ENCODE data around the gene MAPKAP1.

MAPKAP1 gene

DNA sequence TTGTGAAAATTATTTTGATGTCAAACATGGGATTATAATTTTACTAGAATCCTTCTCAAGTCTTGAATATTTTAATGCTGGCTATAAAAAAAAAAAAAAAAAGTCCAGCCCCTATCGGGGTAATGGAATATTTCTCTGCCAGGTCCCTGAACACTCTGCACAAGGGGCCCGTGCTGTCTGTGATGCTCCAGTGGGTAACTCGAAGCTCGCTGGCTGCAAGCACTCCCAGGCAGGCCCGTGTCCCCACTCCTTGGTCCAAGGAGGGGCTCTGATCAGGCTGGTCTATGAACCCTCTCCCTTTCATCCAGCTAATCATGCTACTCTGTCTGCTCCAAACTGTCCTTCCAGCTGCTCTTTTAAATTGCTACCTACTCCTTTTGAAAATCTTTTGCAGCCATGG lies 264.6 kb downstream of the MAPKAP1 start:
- Histone ChIP-seq H3K4me3 (ENCODE audit: low read depth, low read length) (no peak overlapping the region), H3K27ac (ENCODE audit: low read depth, low read length) (no peak overlapping the region), H3K36me3 (ENCODE audit: insufficient read depth, low read length) (no peaks in the 10 kb centered on the region), H3K27me3 (ENCODE audit: insufficient read depth, low read length) (no peaks in the 10 kb centered on the region), H2AFZ (ENCODE audit: low read length, unreplicated experiment) (no peak overlapping the region), H3K4me1 (ENCODE audit: control insufficient read depth, insufficient read depth, low read length, unreplicated experiment) (no peaks in the 10 kb centered on the region), H3K79me2 (ENCODE audit: control insufficient read depth, insufficient read depth, low read length, unreplicated experiment) (no peaks in the 10 kb centered on the region)

- Histone ChIP-seq H3K27me3 (ENCODE audit: insufficient read depth, low read length) (no peaks in the 10 kb centered on the region), H2AFZ (ENCODE audit: low read length, unreplicated experiment) (no peak overlapping the region), H3K4me3 (ENCODE audit: low read depth, low read length) (no peak overlapping the region), H3K79me2 (ENCODE audit: control insufficient read depth, insufficient read depth, low read length, unreplicated experiment) (no peaks in the 10 kb centered on the region), H3K4me1 (ENCODE audit: control insufficient read depth, insufficient read depth, low read length, unreplicated experiment) (no peaks in the 10 kb centered on the region), H3K27ac (ENCODE audit: low read depth, low read length) (no peak overlapping the region), H3K36me3 (ENCODE audit: insufficient read depth, low read length) (no peaks in the 10 kb centered on the region)
Measured at GRCh38 chr9:125440411-125440810, 266.6 kb downstream of the MAPKAP1 start.

DNA sequence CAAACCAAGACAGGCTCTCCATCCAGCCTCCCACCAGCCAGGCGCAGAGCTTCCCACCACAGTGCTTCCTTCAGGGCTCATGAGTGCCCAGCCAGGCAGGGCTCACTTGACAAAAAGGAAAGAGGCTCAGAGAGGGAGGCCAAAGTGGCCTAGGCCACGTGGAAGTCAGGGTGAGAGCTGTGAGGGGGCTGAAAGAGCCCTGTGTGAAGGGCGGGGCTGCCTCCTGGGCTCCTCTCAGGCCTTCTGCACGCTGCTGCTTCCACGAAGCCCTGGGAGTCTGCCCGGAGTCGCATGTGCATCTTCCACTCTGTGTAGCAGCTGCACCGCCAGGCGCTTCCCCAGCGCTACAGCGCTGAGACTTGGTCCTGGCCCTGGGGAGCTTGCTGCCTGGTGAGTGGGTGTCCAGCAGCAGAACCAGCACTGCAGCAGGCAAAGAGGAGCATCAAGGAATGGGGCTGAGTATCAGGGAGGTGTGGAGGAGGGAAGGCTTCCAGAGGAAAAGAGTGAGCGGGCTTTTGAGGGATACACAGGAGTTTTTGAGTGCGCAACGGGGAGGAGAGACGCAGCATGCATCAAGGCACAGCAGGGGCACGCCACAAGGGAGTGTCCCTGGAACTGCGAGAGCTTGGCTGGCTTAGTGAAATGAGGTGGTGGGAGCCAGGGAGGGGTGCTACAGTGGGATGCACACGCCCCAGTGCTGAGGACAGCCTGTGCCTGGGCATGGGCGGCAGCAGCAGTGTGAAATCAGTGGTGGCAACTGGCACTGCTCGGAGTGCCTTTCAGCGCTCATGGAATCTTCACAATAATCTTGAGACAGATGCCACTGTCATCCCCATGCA lies 267.4 kb downstream of the MAPKAP1 start:
- Histone ChIP-seq H3K27ac (ENCODE audit: low read depth, low read length) (no peak overlapping the region), H3K27me3 (ENCODE audit: insufficient read depth, low read length) (no peaks in the 10 kb centered on the region), H3K4me3 (ENCODE audit: low read depth, low read length) (no peak overlapping the region), H3K4me1 (ENCODE audit: control insufficient read depth, insufficient read depth, low read length, unreplicated experiment) (no peaks in the 10 kb centered on the region), H2AFZ (ENCODE audit: low read length, unreplicated experiment) (no peak overlapping the region), H3K79me2 (ENCODE audit: control insufficient read depth, insufficient read depth, low read length, unreplicated experiment) (no peaks in the 10 kb centered on the region), H3K36me3 (ENCODE audit: insufficient read depth, low read length) (no peaks in the 10 kb centered on the region)

GRCh38 chr9:125438506-125439433 lies 268.2 kb downstream of the MAPKAP1 start:
- no peaks in the 10 kb centered on the region for H3K36me3 ChIP-seq (ENCODE audit: insufficient read depth, low read length)
- H3K27ac ChIP-seq (ENCODE audit: low read depth, low read length), result no peak overlapping the region
- no peak overlapping the region for H2AFZ ChIP-seq (ENCODE audit: low read length, unreplicated experiment)
- no peak overlapping the region for H3K4me3 ChIP-seq (ENCODE audit: low read depth, low read length)
- no peaks in the 10 kb centered on the region for H3K4me1 ChIP-seq (ENCODE audit: control insufficient read depth, insufficient read depth, low read length, unreplicated experiment)
- no peaks in the 10 kb centered on the region for H3K79me2 ChIP-seq (ENCODE audit: control insufficient read depth, insufficient read depth, low read length, unreplicated experiment)
- no peaks in the 10 kb centered on the region for H3K27me3 ChIP-seq (ENCODE audit: insufficient read depth, low read length)

DNA sequence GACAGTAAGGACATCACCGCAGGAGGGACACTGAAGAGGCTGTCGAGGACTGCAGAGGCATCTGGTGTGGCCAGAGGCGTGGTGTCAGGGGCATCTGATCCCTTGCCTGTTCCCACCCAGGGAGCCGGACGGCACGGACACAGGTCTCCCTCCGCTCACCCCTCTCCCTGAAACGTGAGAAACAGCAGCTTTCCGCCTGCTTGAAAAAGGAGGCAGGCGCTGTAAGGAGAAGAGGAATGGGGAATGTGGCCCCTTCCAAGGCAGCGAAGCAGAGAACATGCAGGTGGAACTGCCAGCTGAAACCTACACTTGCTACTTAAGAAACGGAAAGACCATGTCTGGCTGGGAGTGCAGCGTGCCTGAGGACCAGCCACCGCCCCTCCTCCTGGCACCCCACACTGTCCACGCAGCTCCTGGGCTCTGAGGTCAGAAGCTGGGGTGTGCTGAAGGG lies 269.2 kb downstream of the MAPKAP1 start:
- Histone ChIP-seq H3K79me2 (ENCODE audit: control insufficient read depth, insufficient read depth, low read length, unreplicated experiment) (no peaks in the 10 kb centered on the region), H3K4me1 (ENCODE audit: control insufficient read depth, insufficient read depth, low read length, unreplicated experiment) (no peaks in the 10 kb centered on the region), H3K27ac (ENCODE audit: low read depth, low read length) (no peak overlapping the region), H3K27me3 (ENCODE audit: insufficient read depth, low read length) (no peaks in the 10 kb centered on the region), H3K36me3 (ENCODE audit: insufficient read depth, low read length) (no peaks in the 10 kb centered on the region), H3K4me3 (ENCODE audit: low read depth, low read length) (no peak overlapping the region), H2AFZ (ENCODE audit: low read length, unreplicated experiment) (no peak overlapping the region)

DNA sequence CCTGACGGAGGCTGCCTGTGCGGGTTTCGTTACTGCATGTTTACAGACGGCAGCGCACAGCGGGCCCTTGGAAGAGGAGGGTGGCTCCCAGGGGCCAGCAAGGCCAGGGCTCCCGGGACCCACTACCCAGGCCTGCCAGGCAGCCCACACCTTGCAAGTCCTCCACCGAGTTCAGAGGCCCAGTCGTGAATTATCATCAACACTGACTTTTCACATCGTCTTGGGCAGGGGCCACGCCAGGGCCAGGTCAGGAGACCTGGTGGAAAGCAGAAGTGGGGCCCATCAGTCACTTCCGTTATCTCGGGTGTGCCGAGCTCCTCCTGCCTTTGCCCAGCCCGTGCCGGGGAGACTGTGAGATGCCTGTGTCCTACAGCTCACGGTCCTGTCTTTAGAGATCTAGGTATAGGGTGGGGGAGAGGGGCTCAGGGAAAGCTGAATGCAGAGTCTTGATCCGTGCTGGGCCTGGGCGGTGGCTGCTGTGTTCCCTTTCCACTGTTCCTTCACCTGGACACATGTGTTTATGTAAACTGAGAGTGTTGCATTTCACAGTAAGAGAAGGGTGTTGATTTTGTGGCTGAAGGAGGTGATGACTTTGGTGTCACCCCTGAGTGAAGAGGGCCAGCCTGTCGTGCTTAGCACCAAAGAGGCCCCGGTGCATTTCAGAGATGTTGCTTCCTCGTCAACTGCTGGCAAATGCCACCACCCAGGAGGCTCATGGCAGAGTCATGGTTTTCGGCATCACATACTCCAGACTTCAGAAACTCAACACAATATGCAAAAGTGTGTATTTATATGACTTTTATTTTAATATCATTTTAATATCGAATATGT lies 270.2 kb downstream of the MAPKAP1 start:
- H3K36me3 ChIP-seq (ENCODE audit: insufficient read depth, low read length), result no peaks in the 10 kb centered on the region

GRCh38 chr9:125435776-125436612 lies 271.0 kb downstream of the MAPKAP1 start:
- Histone ChIP-seq H3K4me3 (ENCODE audit: low read depth, low read length) (no peak overlapping the region), H3K36me3 (ENCODE audit: insufficient read depth, low read length) (no peaks in the 10 kb centered on the region), H3K27ac (ENCODE audit: low read depth, low read length) (no peak overlapping the region), H3K27me3 (ENCODE audit: insufficient read depth, low read length) (no peaks in the 10 kb centered on the region), H3K4me1 (ENCODE audit: control insufficient read depth, insufficient read depth, low read length, unreplicated experiment) (no peaks in the 10 kb centered on the region), H3K79me2 (ENCODE audit: control insufficient read depth, insufficient read depth, low read length, unreplicated experiment) (no peaks in the 10 kb centered on the region), H2AFZ (ENCODE audit: low read length, unreplicated experiment) (no peak overlapping the region)

More for the DNA sequence above, 270.2 kb downstream of the MAPKAP1 start:
- Histone ChIP-seq H3K27ac (ENCODE audit: low read depth, low read length) (no peak overlapping the region), H3K4me3 (ENCODE audit: low read depth, low read length) (no peak overlapping the region), H2AFZ (ENCODE audit: low read length, unreplicated experiment) (no peak overlapping the region), H3K4me1 (ENCODE audit: control insufficient read depth, insufficient read depth, low read length, unreplicated experiment) (no peaks in the 10 kb centered on the region), H3K79me2 (ENCODE audit: control insufficient read depth, insufficient read depth, low read length, unreplicated experiment) (no peaks in the 10 kb centered on the region), H3K27me3 (ENCODE audit: insufficient read depth, low read length) (no peaks in the 10 kb centered on the region)

GRCh38 chr9:125434986-125435775 lies 271.8 kb downstream of the MAPKAP1 start:
- Histone ChIP-seq H2AFZ (ENCODE audit: low read length, unreplicated experiment) (no peak overlapping the region), H3K27me3 (ENCODE audit: insufficient read depth, low read length) (no peaks in the 10 kb centered on the region), H3K79me2 (ENCODE audit: control insufficient read depth, insufficient read depth, low read length, unreplicated experiment) (no peaks in the 10 kb centered on the region), H3K4me1 (ENCODE audit: control insufficient read depth, insufficient read depth, low read length, unreplicated experiment) (no peaks in the 10 kb centered on the region), H3K36me3 (ENCODE audit: insufficient read depth, low read length) (no peaks in the 10 kb centered on the region), H3K27ac (ENCODE audit: low read depth, low read length) (no peak overlapping the region), H3K4me3 (ENCODE audit: low read depth, low read length) (no peak overlapping the region)

- Histone ChIP-seq H3K36me3 (ENCODE audit: insufficient read depth, low read length) (no peaks in the 10 kb centered on the region), H3K27ac (ENCODE audit: low read depth, low read length) (no peak overlapping the region), H2AFZ (ENCODE audit: low read length, unreplicated experiment) (no peak overlapping the region), H3K4me1 (ENCODE audit: control insufficient read depth, insufficient read depth, low read length, unreplicated experiment) (no peaks in the 10 kb centered on the region), H3K4me3 (ENCODE audit: low read depth, low read length) (no peak overlapping the region), H3K27me3 (ENCODE audit: insufficient read depth, low read length) (no peaks in the 10 kb centered on the region), H3K79me2 (ENCODE audit: control insufficient read depth, insufficient read depth, low read length, unreplicated experiment) (no peaks in the 10 kb centered on the region)
Measured at GRCh38 chr9:125433461-125434011, 273.5 kb downstream of the MAPKAP1 start.

All from ACC112 (cell line).